CD14-positive monocyte (primary cell): ENCODE data around the gene KIRREL3. TPM values are rescaled to one million over a fixed set of nuclear protein-coding genes. Genes with fewer than 3 reads are reported as not detected.

Experiments used
- DNase-seq, 3 donors: peaks; one replicate each; pipeline ENCODE4 v3.0.0-alpha.2; 2011 to 2022
- H2AFZ ChIP-seq: 2 replicates; pipeline ENCODE4 v1.6.0; 2012; ENCODE audit warnings: mild to moderate bottlenecking, low read depth, low read length, inconsistent platforms; ENCODE audit not compliant: insufficient read depth, poor library complexity, severe bottlenecking
- H3K27ac ChIP-seq, 2 donors: 1 replicate in 1 of 2; 2 replicates in 1 of 2; pipeline ENCODE4 v1.5.1; 2012 to 2013; ENCODE audit warnings: low read length in 2 of 2, control low read depth in 1 of 2, inconsistent platforms in 1 of 2, low read depth in 1 of 2, mild to moderate bottlenecking in 1 of 2
- H3K27me3 ChIP-seq, 2 donors: one replicate each; pipeline versions ENCODE4 v1.6.0 to v1.6.1; 2011 to 2013; ENCODE audit warnings: low read length in 2 of 2; ENCODE audit not compliant: control insufficient read depth in 2 of 2, insufficient read depth in 2 of 2
- H3K36me3 ChIP-seq, 2 donors: replicated peaks in 1 of 2; 1 replicate in 1 of 2; 2 replicates in 1 of 2; pipeline versions ENCODE4 v1.5.1 to v1.6.1; 2012 to 2013; ENCODE audit warnings: low read length in 2 of 2, control low read depth in 1 of 2, inconsistent platforms in 1 of 2, mild to moderate bottlenecking in 1 of 2; ENCODE audit not compliant: insufficient read depth in 2 of 2, control insufficient read depth in 1 of 2
- H3K4me1 ChIP-seq, 2 donors: 1 replicate in 1 of 2; 2 replicates in 1 of 2; pipeline versions ENCODE4 v1.5.1 to v1.6.1; 2012 to 2013; ENCODE audit warnings: low read length in 2 of 2, control low read depth in 1 of 2, inconsistent platforms in 1 of 2, mild to moderate bottlenecking in 1 of 2, moderate library complexity in 1 of 2; ENCODE audit not compliant: insufficient read depth in 2 of 2, control insufficient read depth in 1 of 2
- H3K4me2 ChIP-seq: replicated peaks from 2 replicates; pipeline ENCODE3; 2012; ENCODE audit warnings: low read length, moderate library complexity, mild to moderate bottlenecking; ENCODE audit not compliant: poor library complexity, severe bottlenecking; ENCODE audit errors: extremely low read depth
- H3K4me3 ChIP-seq, 3 experiments: fragments of 200-600 bp in 1 of 3; sonication (generic) in 1 of 3; replicated peaks in 1 of 3; 1 replicate in 2 of 3; 2 replicates in 1 of 3; pipeline ENCODE4 v1.5.1; 2011 to 2013; ENCODE audit warnings: low read length in 3 of 3, mild to moderate bottlenecking in 3 of 3, control low read depth in 2 of 3, low read depth in 2 of 3, inconsistent platforms in 1 of 3, moderate library complexity in 1 of 3
- H3K79me2 ChIP-seq: 2 replicates; pipeline ENCODE4 v1.6.0; 2012; ENCODE audit warnings: mild to moderate bottlenecking, control low read depth, inconsistent platforms, low read length, moderate library complexity; ENCODE audit not compliant: insufficient read depth
- H3K9ac ChIP-seq: 2 replicates; pipeline ENCODE4 v1.6.0; 2017; ENCODE audit warnings: low read length, mild to moderate bottlenecking; ENCODE audit not compliant: insufficient read depth, poor library complexity, severe bottlenecking
- H3K9me3 ChIP-seq, 2 donors: replicated peaks in 1 of 2; 1 replicate in 1 of 2; 2 replicates in 1 of 2; pipeline versions ENCODE4 v1.5.1 to v1.6.1; 2012 to 2013; ENCODE audit warnings: low read length in 2 of 2, control low read depth in 1 of 2; ENCODE audit not compliant: control insufficient read depth in 1 of 2, insufficient read depth in 1 of 2
- H4K20me1 ChIP-seq: 2 replicates; pipeline ENCODE4 v1.6.0; 2012; ENCODE audit warnings: mild to moderate bottlenecking, low read length, control low read depth, moderate library complexity; ENCODE audit not compliant: insufficient read depth
- H3K27ac Mint-ChIP-seq, 7 donors: one replicate each; pipeline ENCODE4 v1.8.0; 2020; ENCODE audit warnings: mild to moderate bottlenecking in 7 of 7, mixed read lengths in 7 of 7, moderate library complexity in 6 of 7, inconsistent platforms in 2 of 7
- H3K27me3 Mint-ChIP-seq, 3 donors: one replicate each; pipeline ENCODE4 v1.8.0; 2021 to 2022; ENCODE audit warnings: low read depth in 3 of 3, mild to moderate bottlenecking in 3 of 3, mixed read lengths in 3 of 3, moderate library complexity in 3 of 3, inconsistent platforms in 1 of 3
- H3K36me3 Mint-ChIP-seq, 2 donors: one replicate each; pipeline ENCODE4 v1.8.0; 2020; ENCODE audit warnings: mixed read lengths in 2 of 2, inconsistent platforms in 1 of 2, mild to moderate bottlenecking in 1 of 2
- H3K4me1 Mint-ChIP-seq: one replicate; pipeline ENCODE4 v1.8.0; 2020; ENCODE audit warnings: mild to moderate bottlenecking, mixed read lengths
- H3K4me3 Mint-ChIP-seq, 2 donors: one replicate each; pipeline ENCODE4 v1.8.0; 2020; ENCODE audit warnings: mild to moderate bottlenecking in 2 of 2, mixed read lengths in 2 of 2, moderate library complexity in 1 of 2
- H3K9me3 Mint-ChIP-seq, 7 donors: one replicate each; pipeline ENCODE4 v1.8.0; 2020 to 2022; ENCODE audit warnings: mixed read lengths in 7 of 7, mild to moderate bottlenecking in 6 of 7, moderate library complexity in 6 of 7, inconsistent platforms in 2 of 7
- CTCF ChIP-seq: fragments of 200-600 bp; IDR thresholded peaks from one replicate; pipeline ENCODE4 v1.8.0; 2022; ENCODE audit warnings: antibody characterized with exemption, mild to moderate bottlenecking
- WGBS: methylation state at CpG from one replicate; pipeline ENCODE4 v1.1.5; 2013; ENCODE audit warnings: missing lambda C conversion rate; ENCODE audit not compliant: insufficient coverage; 5-methylcytosine and 5-hydroxymethylcytosine counted together
- intact Hi-C, 2 donors: fragments of 100-400 bp; cut with micrococcal nuclease; formaldehyde crosslinking; loops; one replicate each; pipeline versions ENCODE4 v1.15.0 to v1.15.1; 2023
- polyA plus RNA-seq, 3 donors: library from polyadenylated mRNA; depleted of rRNA in 1 of 3; unstranded in 2 of 3; stranded (reverse) in 1 of 3; fragments of 300-500 nt in 2 of 3; fragments of >200 nt in 1 of 3; fragmentation: Illumina TruSeq in 2 of 3; gene quantifications; 1 replicate in 2 of 3; 2 replicates in 1 of 3; pipeline ENCODE4 v1.2.3, GENCODE V29; 2012 to 2021

The KIRREL3 gene
- polyA plus RNA-seq, 3 donors, result not detected

- Histone ChIP-seq H4K20me1 (no peaks in the 10 kb centered on the region), H2AFZ (no peak overlapping the region), H3K4me3 (no peak overlapping the region), H3K9ac (no peak overlapping the region), H3K27ac (no peak overlapping the region), H3K36me3 (no peaks in the 10 kb centered on the region), H3K4me1 (no peaks in the 10 kb centered on the region), H3K9me3 (no peaks in the 10 kb centered on the region), H3K79me2 (no peaks in the 10 kb centered on the region), H3K4me2 (no peak overlapping the region), H3K27me3 (peaks cover 0 to 2% of the 10 kb centered on the region in 2 donors)
- Mint-ChIP-seq H3K4me1 (no peaks in the 10 kb centered on the region), H3K27me3 (peaks cover 4 to 19% (median 10%) of the 10 kb centered on the region in 3 donors), H3K36me3 (no peaks in the 10 kb centered on the region), H3K4me3 (no peak overlapping the region), H3K9me3 (peaks cover 0 to 1% (median 0%) of the 10 kb centered on the region in 7 donors), H3K27ac (no peak overlapping the region)
- 100% methylated on average over 1 of the region's 3 CpGs for WGBS
- DNase-seq, result no peak
- intact Hi-C loops, result no loop called here
- no peak for TF ChIP-seq CTCF
Observed at GRCh38 chr11:126635511-126635910, 365.1 kb downstream of the KIRREL3 start.

GRCh38 chr11:126634963-126635362 lies 365.6 kb downstream of the KIRREL3 start:
- DNase-seq, result no peak
- H3K27me3 ChIP-seq, result peaks cover 0 to 2% of the 10 kb centered on the region in 2 donors
- H3K4me1 Mint-ChIP-seq, result no peaks in the 10 kb centered on the region
- no peak overlapping the region for H3K4me2 ChIP-seq
- intact Hi-C loops, result no loop called here
- H4K20me1 ChIP-seq, result no peaks in the 10 kb centered on the region
- WGBS, result 89% methylated on average over 1 of the region's 2 CpGs
- no peak overlapping the region for H3K4me3 Mint-ChIP-seq
- H3K36me3 Mint-ChIP-seq, result no peaks in the 10 kb centered on the region
- H3K9me3 ChIP-seq, result no peaks in the 10 kb centered on the region
- no peak overlapping the region for H3K4me3 ChIP-seq
- no peak overlapping the region for H3K27ac Mint-ChIP-seq
- no peak overlapping the region for H2AFZ ChIP-seq
- no peaks in the 10 kb centered on the region for H3K4me1 ChIP-seq
- H3K9me3 Mint-ChIP-seq, result peaks cover 0 to 1% (median 0%) of the 10 kb centered on the region in 7 donors
- no peak overlapping the region for H3K27ac ChIP-seq
- no peaks in the 10 kb centered on the region for H3K79me2 ChIP-seq
- no peak for TF ChIP-seq CTCF
- H3K27me3 Mint-ChIP-seq, result peaks cover 4 to 19% (median 10%) of the 10 kb centered on the region in 3 donors
- H3K36me3 ChIP-seq, result no peaks in the 10 kb centered on the region
- H3K9ac ChIP-seq, result no peak overlapping the region
